HAP-1 (cell line): Measurements from ENCODE around the gene EPB41L4B.

Source experiments
- DNase-seq, 2 experiments: peaks; one replicate each; pipeline ENCODE4 v3.0.0-alpha.2; 2016 to 2020; ENCODE audit warnings: low spot score in 2 of 2
- H3K27me3 ChIP-seq: fragments of 250-450 bp; sonication (Bioruptor Pico); 2 replicates; pipeline ENCODE4 v1.5.1; 2020; ENCODE audit warnings: low read depth, mild to moderate bottlenecking, moderate library complexity
- H3K36me3 ChIP-seq: fragments of 250-450 bp; sonication (Bioruptor Pico); replicated peaks from 2 replicates; pipeline ENCODE4 v1.5.1; 2020; ENCODE audit warnings: mild to moderate bottlenecking
- H3K4me1 ChIP-seq: fragments of 250-450 bp; sonication (Bioruptor Pico); 2 replicates; pipeline ENCODE4 v1.5.1; 2020; ENCODE audit warnings: mild to moderate bottlenecking
- H3K4me3 ChIP-seq: fragments of 250-450 bp; sonication (Bioruptor Pico); 2 replicates; pipeline ENCODE4 v1.5.1; 2020; ENCODE audit warnings: mild to moderate bottlenecking, moderate library complexity
- H3K9me3 ChIP-seq: fragments of 250-450 bp; sonication (Bioruptor Pico); 2 replicates; pipeline ENCODE4 v1.5.1; 2020; ENCODE audit warnings: mild to moderate bottlenecking, moderate library complexity
- in situ Hi-C: fragments of 300-500 bp; cut with MboI; formaldehyde crosslinking; loops from 3 replicates; pipeline ENCODE4 v1.14.3; 2020; ENCODE audit warnings: low sequenced_read_pairs, inconsistent platforms, mixed read lengths

The EPB41L4B gene

GRCh38 chr9:109267555-109267954 lies 53.3 kb downstream of the EPB41L4B start:
- H3K36me3 ChIP-seq = peaks cover 12% of the 10 kb centered on the region
- H3K4me3 ChIP-seq = no peak overlapping the region
- no peak for DNase-seq
- H3K9me3 ChIP-seq = no peaks in the 10 kb centered on the region; the same call in 1 of the 2 replicates
- peaks cover 10% of the 10 kb centered on the region for H3K4me1 ChIP-seq
- no peaks in the 10 kb centered on the region for H3K27me3 ChIP-seq
- in situ Hi-C loops = no loop called here

GRCh38 chr9:109264877-109265587 lies 55.8 kb downstream of the EPB41L4B start:
- Histone ChIP-seq H3K36me3 (peaks cover 12% of the 10 kb centered on the region), H3K4me1 (peaks cover under 1% of the 10 kb centered on the region), H3K4me3 (no peak overlapping the region), H3K27me3 (no peaks in the 10 kb centered on the region), H3K9me3 (no peaks in the 10 kb centered on the region; the same call in 1 of the 2 replicates)
- DNase-seq = no peak
- in situ Hi-C loops = no loop called here

GRCh38 chr9:109263358-109263757 lies 57.5 kb downstream of the EPB41L4B start:
- Histone ChIP-seq H3K4me1 (no peaks in the 10 kb centered on the region), H3K9me3 (no peaks in the 10 kb centered on the region; the same call in 1 of the 2 replicates), H3K36me3 (peaks cover 12% of the 10 kb centered on the region), H3K27me3 (no peaks in the 10 kb centered on the region), H3K4me3 (no peak overlapping the region)
- no peak for DNase-seq
- in situ Hi-C loops = no loop called here

- no peaks in the 10 kb centered on the region for H3K4me1 ChIP-seq
- no peak for DNase-seq
- in situ Hi-C loops = no loop called here
- no peaks in the 10 kb centered on the region for H3K27me3 ChIP-seq
- no peaks in the 10 kb centered on the region for H3K9me3 ChIP-seq
- H3K36me3 ChIP-seq = peaks cover 10% of the 10 kb centered on the region
- H3K4me3 ChIP-seq = no peak overlapping the region
Measured at GRCh38 chr9:109258481-109259302, 62.2 kb downstream of the EPB41L4B start.

GRCh38 chr9:109256336-109256735 lies 64.5 kb downstream of the EPB41L4B start:
- Histone ChIP-seq H3K9me3 (no peaks in the 10 kb centered on the region), H3K36me3 (peaks cover 13% of the 10 kb centered on the region), H3K27me3 (no peaks in the 10 kb centered on the region), H3K4me1 (no peaks in the 10 kb centered on the region), H3K4me3 (no peak overlapping the region)
- no peak for DNase-seq
- in situ Hi-C loops = no loop called here

- Histone ChIP-seq H3K4me3 (no peak overlapping the region), H3K4me1 (no peaks in the 10 kb centered on the region), H3K9me3 (no peaks in the 10 kb centered on the region), H3K27me3 (no peaks in the 10 kb centered on the region), H3K36me3 (peaks cover 13% of the 10 kb centered on the region)
- in situ Hi-C loops = no loop called here
- DNase-seq = no peak
Measured at GRCh38 chr9:109255394-109255793, 65.5 kb downstream of the EPB41L4B start.

GRCh38 chr9:109254317-109254716 lies 66.5 kb downstream of the EPB41L4B start:
- H3K4me1 ChIP-seq = no peaks in the 10 kb centered on the region
- H3K4me3 ChIP-seq = no peak overlapping the region
- no peaks in the 10 kb centered on the region for H3K9me3 ChIP-seq
- in situ Hi-C loops = no loop called here
- peaks cover 13% of the 10 kb centered on the region for H3K36me3 ChIP-seq
- no peaks in the 10 kb centered on the region for H3K27me3 ChIP-seq
- DNase-seq = no peak

GRCh38 chr9:109253637-109254284 lies 67.1 kb downstream of the EPB41L4B start:
- Histone ChIP-seq H3K36me3 (peaks cover 13% of the 10 kb centered on the region), H3K27me3 (no peaks in the 10 kb centered on the region), H3K4me3 (no peak overlapping the region), H3K9me3 (no peaks in the 10 kb centered on the region), H3K4me1 (no peaks in the 10 kb centered on the region)
- in situ Hi-C loops = no loop called here
- no peak for DNase-seq

GRCh38 chr9:109253241-109253636 lies 67.6 kb downstream of the EPB41L4B start:
- Histone ChIP-seq H3K4me3 (no peak overlapping the region), H3K27me3 (no peaks in the 10 kb centered on the region), H3K9me3 (no peaks in the 10 kb centered on the region), H3K36me3 (peaks cover 13% of the 10 kb centered on the region), H3K4me1 (no peaks in the 10 kb centered on the region)
- in situ Hi-C loops = no loop called here
- DNase-seq = no peak

GRCh38 chr9:109252291-109252690 lies 68.6 kb downstream of the EPB41L4B start:
- H3K4me3 ChIP-seq = no peak overlapping the region
- H3K27me3 ChIP-seq = no peaks in the 10 kb centered on the region
- H3K4me1 ChIP-seq = no peaks in the 10 kb centered on the region
- in situ Hi-C loops = no loop called here
- no peaks in the 10 kb centered on the region for H3K9me3 ChIP-seq
- no peak for DNase-seq
- peaks cover 11% of the 10 kb centered on the region for H3K36me3 ChIP-seq

- no peaks in the 10 kb centered on the region for H3K9me3 ChIP-seq
- H3K4me1 ChIP-seq = no peaks in the 10 kb centered on the region
- H3K36me3 ChIP-seq = peaks cover 10% of the 10 kb centered on the region
- no peak for DNase-seq
- H3K4me3 ChIP-seq = no peak overlapping the region
- no peaks in the 10 kb centered on the region for H3K27me3 ChIP-seq
- in situ Hi-C loops = no loop called here
Measured at GRCh38 chr9:109251776-109252106, 69.1 kb downstream of the EPB41L4B start.

GRCh38 chr9:109251080-109251775 lies 69.6 kb downstream of the EPB41L4B start:
- H3K9me3 ChIP-seq = no peaks in the 10 kb centered on the region
- peaks cover 10% of the 10 kb centered on the region for H3K36me3 ChIP-seq
- H3K4me1 ChIP-seq = no peaks in the 10 kb centered on the region
- no peak for DNase-seq
- no peak overlapping the region for H3K4me3 ChIP-seq
- H3K27me3 ChIP-seq = no peaks in the 10 kb centered on the region
- in situ Hi-C loops = no loop called here

GRCh38 chr9:109250771-109251079 lies 70.1 kb downstream of the EPB41L4B start:
- Histone ChIP-seq H3K4me1 (no peaks in the 10 kb centered on the region), H3K9me3 (no peaks in the 10 kb centered on the region), H3K36me3 (peaks cover 10% of the 10 kb centered on the region), H3K27me3 (no peaks in the 10 kb centered on the region), H3K4me3 (no peak overlapping the region)
- DNase-seq = no peak
- in situ Hi-C loops = no loop called here
